Osteoblast (primary cell): ENCODE measurements around the gene TNIP2. TPM values are rescaled to one million over a fixed set of nuclear protein-coding genes. Genes with fewer than 3 reads are reported as not detected.

Source experiments
- DNase-seq: peaks from one replicate; pipeline ENCODE4 v3.0.0; 2011; ENCODE audit warnings: low spot score, mixed read lengths; ENCODE audit not compliant: insufficient read length; ENCODE audit errors: missing footprints
- H2AFZ ChIP-seq: 2 replicates; pipeline ENCODE4 v1.6.0; 2011; ENCODE audit warnings: mild to moderate bottlenecking, low read length
- H3K27ac ChIP-seq: 2 replicates; pipeline ENCODE4 v1.5.1; 2011; ENCODE audit warnings: mild to moderate bottlenecking, low read depth, low read length, moderate library complexity
- H3K27me3 ChIP-seq: 2 replicates; pipeline ENCODE4 v1.6.0; 2012; ENCODE audit warnings: mild to moderate bottlenecking, control low read depth, inconsistent platforms, low read length, moderate library complexity; ENCODE audit not compliant: insufficient read depth
- H3K36me3 ChIP-seq: 2 replicates; pipeline ENCODE4 v1.5.1; 2011; ENCODE audit warnings: mild to moderate bottlenecking, low read length, control low read depth, moderate library complexity; ENCODE audit not compliant: insufficient read depth
- H3K4me1 ChIP-seq: 2 replicates; pipeline ENCODE4 v1.5.1; 2011; ENCODE audit warnings: mild to moderate bottlenecking, low read length, control low read depth, moderate library complexity; ENCODE audit not compliant: insufficient read depth
- H3K4me2 ChIP-seq: 2 replicates; pipeline ENCODE4 v1.6.0; 2011; ENCODE audit warnings: mild to moderate bottlenecking, low read length; ENCODE audit not compliant: insufficient read depth
- H3K4me3 ChIP-seq: fragments of 200-600 bp; sonication (generic); 3 replicates; pipeline ENCODE4 v1.5.1; 2012; ENCODE audit warnings: mild to moderate bottlenecking, low read length, inconsistent platforms; ENCODE audit not compliant: insufficient read depth
- H3K79me2 ChIP-seq: 2 replicates; pipeline ENCODE4 v1.6.0; 2012; ENCODE audit warnings: mild to moderate bottlenecking, low read length, control low read depth, inconsistent platforms; ENCODE audit not compliant: insufficient read depth
- H3K9me3 ChIP-seq: 2 replicates; pipeline ENCODE4 v1.5.1; 2011; ENCODE audit warnings: low read depth, low read length, control low read depth
- H4K20me1 ChIP-seq: 2 replicates; pipeline ENCODE4 v1.6.0; 2012; ENCODE audit warnings: mild to moderate bottlenecking, low read length, control low read depth; ENCODE audit not compliant: insufficient read depth
- total RNA-seq: library from RNA; depleted of rRNA; stranded (reverse); fragments of >200 nt; gene quantifications from 2 replicates; pipeline ENCODE4 v1.2.3, GENCODE V29; 2012
- TF ChIP-seq, protein P1 (sequence below): IDR thresholded peaks from 2 replicates; pipeline ENCODE4 v1.5.1; 2011; ENCODE audit warnings: mild to moderate bottlenecking, low read depth, low read length, moderate library complexity; ENCODE audit errors: extremely low read depth

Gene TNIP2
- total RNA-seq, 1 donor = 44.9 TPM

DNA sequence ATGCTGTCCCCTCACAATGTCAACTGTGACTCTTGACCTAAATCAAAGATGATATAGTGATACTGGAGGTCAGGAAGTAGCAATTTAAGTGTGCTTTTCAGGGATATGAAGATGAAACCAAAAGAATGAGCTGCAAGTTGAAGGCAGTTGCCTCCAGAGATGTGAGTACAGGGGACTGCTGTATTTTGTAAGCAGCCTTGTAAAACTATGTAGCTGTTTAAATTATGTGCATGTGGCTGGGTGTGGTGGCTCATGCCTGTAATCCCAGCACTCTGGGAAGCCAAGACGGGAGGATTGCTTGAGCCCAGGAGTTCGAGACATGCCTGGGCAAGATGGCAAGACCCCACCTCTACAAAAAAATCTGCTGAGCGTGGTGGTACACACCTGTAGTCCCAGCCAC is 15.1 kb upstream of the TNIP2 start:
- H3K36me3 ChIP-seq = no peaks in the 10 kb centered on the region
- H3K79me2 ChIP-seq = no peaks in the 10 kb centered on the region
- H3K4me3 ChIP-seq = no peak overlapping the region
- no peak overlapping the region for H3K27ac ChIP-seq
- DNase-seq = no peak
- no peaks in the 10 kb centered on the region for H3K9me3 ChIP-seq
- H3K4me1 ChIP-seq = no peaks in the 10 kb centered on the region
- H4K20me1 ChIP-seq = no peaks in the 10 kb centered on the region
- no peak overlapping the region for H3K4me2 ChIP-seq
- no peak overlapping the region for H2AFZ ChIP-seq
- TF ChIP-seq, protein P1, sequence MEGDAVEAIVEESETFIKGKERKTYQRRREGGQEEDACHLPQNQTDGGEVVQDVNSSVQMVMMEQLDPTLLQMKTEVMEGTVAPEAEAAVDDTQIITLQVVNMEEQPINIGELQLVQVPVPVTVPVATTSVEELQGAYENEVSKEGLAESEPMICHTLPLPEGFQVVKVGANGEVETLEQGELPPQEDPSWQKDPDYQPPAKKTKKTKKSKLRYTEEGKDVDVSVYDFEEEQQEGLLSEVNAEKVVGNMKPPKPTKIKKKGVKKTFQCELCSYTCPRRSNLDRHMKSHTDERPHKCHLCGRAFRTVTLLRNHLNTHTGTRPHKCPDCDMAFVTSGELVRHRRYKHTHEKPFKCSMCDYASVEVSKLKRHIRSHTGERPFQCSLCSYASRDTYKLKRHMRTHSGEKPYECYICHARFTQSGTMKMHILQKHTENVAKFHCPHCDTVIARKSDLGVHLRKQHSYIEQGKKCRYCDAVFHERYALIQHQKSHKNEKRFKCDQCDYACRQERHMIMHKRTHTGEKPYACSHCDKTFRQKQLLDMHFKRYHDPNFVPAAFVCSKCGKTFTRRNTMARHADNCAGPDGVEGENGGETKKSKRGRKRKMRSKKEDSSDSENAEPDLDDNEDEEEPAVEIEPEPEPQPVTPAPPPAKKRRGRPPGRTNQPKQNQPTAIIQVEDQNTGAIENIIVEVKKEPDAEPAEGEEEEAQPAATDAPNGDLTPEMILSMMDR = no peak
- H3K27me3 ChIP-seq = no peaks in the 10 kb centered on the region

DNA sequence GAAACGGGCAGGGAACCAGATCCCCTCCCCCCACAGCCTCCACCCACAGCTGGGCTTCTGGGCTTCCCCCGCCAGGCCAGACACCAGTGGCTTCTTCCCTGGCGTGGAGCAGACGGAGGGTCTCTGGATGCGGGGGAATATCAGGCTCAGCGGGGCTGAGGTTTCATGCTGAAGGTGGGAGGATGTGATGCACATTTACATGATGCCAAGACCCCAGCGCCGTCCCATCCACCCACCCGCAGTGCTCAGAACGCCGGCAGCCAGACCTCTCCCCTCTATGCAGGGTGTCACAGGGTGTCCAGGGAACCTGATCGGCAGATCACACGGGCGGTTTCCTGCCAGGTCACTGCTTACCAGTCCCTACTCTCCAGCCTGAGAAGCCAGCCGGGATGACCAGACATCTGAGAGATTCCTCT is 12.8 kb upstream of the TNIP2 start:
- H2AFZ ChIP-seq = peak overlapping the region; percentile 3

DNA sequence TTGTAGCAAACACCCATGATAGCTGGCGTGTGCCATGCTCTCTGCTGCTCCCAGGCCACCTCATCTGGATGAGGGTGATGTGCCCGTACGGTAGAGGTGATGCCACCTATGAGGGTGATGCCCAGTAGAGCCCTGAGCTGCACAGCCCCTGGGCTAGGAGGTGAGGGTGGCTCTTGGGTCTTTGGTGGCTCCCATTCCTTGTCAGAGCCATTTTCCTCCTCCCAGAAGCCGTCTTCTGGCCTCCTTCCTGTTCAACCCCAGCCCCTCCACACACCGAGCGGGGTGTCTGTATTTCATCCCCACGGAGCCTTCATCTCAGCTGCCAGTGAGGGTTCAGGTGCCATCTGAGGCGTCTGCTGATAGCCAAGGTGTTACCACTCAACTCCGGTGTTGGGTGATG is 12.0 kb upstream of the TNIP2 start:
- no peak for DNase-seq
- Histone ChIP-seq H3K4me2 (no peak overlapping the region), H3K79me2 (no peaks in the 10 kb centered on the region), H2AFZ (no peak overlapping the region), H3K36me3 (no peaks in the 10 kb centered on the region), H3K27me3 (no peaks in the 10 kb centered on the region), H4K20me1 (no peaks in the 10 kb centered on the region), H3K27ac (no peak overlapping the region), H3K4me3 (no peak overlapping the region), H3K9me3 (no peaks in the 10 kb centered on the region), H3K4me1 (peaks cover 3% of the 10 kb centered on the region)
- TF ChIP-seq, protein P1 = no peak

More for the DNA sequence above, 12.8 kb upstream of the TNIP2 start:
- Histone ChIP-seq H4K20me1 (no peaks in the 10 kb centered on the region), H3K27ac (no peak overlapping the region), H3K27me3 (no peaks in the 10 kb centered on the region), H3K4me3 (no peak overlapping the region), H3K9me3 (no peaks in the 10 kb centered on the region), H3K4me1 (no peaks in the 10 kb centered on the region), H3K79me2 (no peaks in the 10 kb centered on the region), H3K36me3 (no peaks in the 10 kb centered on the region), H3K4me2 (no peak overlapping the region)
- DNase-seq = peak; percentile 76
- TF ChIP-seq, protein P1 = no peak

DNA sequence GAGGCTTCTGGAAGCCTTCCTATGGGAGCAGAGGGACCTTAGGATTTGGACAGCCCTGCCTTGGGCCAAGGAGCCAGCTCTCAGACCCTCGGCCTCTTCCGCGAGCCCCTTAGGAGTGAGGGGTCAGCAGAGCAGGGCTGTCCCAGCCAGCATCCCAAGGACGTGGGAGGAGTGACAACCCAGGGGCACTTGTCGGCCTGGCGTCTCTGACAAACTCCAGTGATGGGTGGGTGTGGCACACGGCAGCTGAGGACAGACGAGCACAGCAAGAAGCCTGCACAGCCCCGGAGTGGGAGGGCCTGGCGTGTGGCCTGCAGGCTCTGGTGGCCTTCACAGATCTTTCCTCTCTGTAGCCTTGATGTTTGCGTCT is 11.6 kb upstream of the TNIP2 start:
- DNase-seq = peak; percentile 51
- Histone ChIP-seq H3K4me1 (peaks cover 3% of the 10 kb centered on the region), H3K79me2 (no peaks in the 10 kb centered on the region)

More for the DNA sequence above, 11.6 kb upstream of the TNIP2 start:
- Histone ChIP-seq H3K4me2 (no peak overlapping the region), H4K20me1 (no peaks in the 10 kb centered on the region), H3K4me3 (no peak overlapping the region), H2AFZ (no peak overlapping the region), H3K27ac (no peak overlapping the region), H3K36me3 (no peaks in the 10 kb centered on the region), H3K9me3 (no peaks in the 10 kb centered on the region), H3K27me3 (no peaks in the 10 kb centered on the region)
- TF ChIP-seq, protein P1 = no peak
